ENCODE results near the gene COL26A1.

COL26A1 gene

DNA sequence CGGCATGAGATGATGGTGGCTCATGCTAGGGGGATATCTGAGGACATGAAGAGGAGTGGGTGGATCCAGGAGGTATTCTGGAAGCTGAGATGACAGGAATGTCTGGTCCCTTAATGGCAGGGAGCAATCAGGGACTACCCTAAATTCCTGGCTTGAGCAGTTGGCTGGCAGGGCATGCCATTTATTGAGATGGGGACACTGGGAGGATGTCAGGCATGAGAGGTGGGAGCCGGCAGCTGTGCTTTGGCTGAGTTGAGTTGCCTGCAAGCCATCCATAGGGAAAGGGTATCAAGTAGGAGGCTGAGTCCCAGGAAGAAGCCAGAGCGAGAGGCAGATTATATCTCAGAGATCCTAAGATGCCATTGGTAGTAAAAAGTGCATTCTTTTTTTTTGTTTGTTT is 69.6 kb downstream of the COL26A1 start:
- no peak for TF ChIP-seq POLR2AphosphoS5 (IDR thresholded peaks at IDR 0.05; ENCODE audit: low read depth, low read length)
- no peak for TF ChIP-seq SIN3A (IDR thresholded peaks at IDR 0.05; ENCODE audit: borderline replicate concordance, insufficient read depth, low read length)
- no peak for TF ChIP-seq FOXP2 (optimal IDR thresholded peaks at IDR 0.05; ENCODE audit: borderline replicate concordance, extremely low read depth, extremely low read length, insufficient read depth)

DNA sequence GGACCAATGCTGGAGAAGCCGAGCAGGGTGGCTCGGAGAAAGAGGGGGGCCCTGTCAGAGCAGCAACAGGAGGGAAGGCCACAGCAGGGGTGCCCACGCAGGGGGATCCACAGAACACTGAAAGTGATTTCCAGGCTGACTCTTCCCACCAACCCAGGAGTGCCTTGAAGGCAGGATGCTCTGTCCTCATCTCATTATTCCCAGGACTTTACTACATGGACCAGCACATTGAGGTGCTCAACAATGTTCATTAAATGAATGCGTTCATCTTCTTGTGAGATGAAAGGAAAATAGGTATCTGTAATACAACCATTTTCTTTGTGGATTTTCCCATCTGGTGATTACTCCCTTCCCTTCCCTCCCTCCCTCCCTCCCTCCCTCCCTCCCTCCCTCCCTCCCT is 71.0 kb downstream of the COL26A1 start:
- TF ChIP-seq POLR2AphosphoS5 (IDR thresholded peaks at IDR 0.05; ENCODE audit: low read depth, low read length) (no peak), TAF1 (IDR thresholded peaks at IDR 0.05; ENCODE audit: borderline replicate concordance, insufficient read depth, low read length) (no peak), FOXP2 (optimal IDR thresholded peaks at IDR 0.05; ENCODE audit: borderline replicate concordance, extremely low read depth, extremely low read length, insufficient read depth) (no peak), SIN3A (IDR thresholded peaks at IDR 0.05; ENCODE audit: borderline replicate concordance, insufficient read depth, low read length) (no peak)
- TF ChIP-seq, protein P1, sequence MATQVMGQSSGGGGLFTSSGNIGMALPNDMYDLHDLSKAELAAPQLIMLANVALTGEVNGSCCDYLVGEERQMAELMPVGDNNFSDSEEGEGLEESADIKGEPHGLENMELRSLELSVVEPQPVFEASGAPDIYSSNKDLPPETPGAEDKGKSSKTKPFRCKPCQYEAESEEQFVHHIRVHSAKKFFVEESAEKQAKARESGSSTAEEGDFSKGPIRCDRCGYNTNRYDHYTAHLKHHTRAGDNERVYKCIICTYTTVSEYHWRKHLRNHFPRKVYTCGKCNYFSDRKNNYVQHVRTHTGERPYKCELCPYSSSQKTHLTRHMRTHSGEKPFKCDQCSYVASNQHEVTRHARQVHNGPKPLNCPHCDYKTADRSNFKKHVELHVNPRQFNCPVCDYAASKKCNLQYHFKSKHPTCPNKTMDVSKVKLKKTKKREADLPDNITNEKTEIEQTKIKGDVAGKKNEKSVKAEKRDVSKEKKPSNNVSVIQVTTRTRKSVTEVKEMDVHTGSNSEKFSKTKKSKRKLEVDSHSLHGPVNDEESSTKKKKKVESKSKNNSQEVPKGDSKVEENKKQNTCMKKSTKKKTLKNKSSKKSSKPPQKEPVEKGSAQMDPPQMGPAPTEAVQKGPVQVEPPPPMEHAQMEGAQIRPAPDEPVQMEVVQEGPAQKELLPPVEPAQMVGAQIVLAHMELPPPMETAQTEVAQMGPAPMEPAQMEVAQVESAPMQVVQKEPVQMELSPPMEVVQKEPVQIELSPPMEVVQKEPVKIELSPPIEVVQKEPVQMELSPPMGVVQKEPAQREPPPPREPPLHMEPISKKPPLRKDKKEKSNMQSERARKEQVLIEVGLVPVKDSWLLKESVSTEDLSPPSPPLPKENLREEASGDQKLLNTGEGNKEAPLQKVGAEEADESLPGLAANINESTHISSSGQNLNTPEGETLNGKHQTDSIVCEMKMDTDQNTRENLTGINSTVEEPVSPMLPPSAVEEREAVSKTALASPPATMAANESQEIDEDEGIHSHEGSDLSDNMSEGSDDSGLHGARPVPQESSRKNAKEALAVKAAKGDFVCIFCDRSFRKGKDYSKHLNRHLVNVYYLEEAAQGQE (IDR thresholded peaks at IDR 0.05; ENCODE audit: insufficient read depth in 1 of 2, low read depth in 2 of 2, low read length in 2 of 2) = no peak

DNA sequence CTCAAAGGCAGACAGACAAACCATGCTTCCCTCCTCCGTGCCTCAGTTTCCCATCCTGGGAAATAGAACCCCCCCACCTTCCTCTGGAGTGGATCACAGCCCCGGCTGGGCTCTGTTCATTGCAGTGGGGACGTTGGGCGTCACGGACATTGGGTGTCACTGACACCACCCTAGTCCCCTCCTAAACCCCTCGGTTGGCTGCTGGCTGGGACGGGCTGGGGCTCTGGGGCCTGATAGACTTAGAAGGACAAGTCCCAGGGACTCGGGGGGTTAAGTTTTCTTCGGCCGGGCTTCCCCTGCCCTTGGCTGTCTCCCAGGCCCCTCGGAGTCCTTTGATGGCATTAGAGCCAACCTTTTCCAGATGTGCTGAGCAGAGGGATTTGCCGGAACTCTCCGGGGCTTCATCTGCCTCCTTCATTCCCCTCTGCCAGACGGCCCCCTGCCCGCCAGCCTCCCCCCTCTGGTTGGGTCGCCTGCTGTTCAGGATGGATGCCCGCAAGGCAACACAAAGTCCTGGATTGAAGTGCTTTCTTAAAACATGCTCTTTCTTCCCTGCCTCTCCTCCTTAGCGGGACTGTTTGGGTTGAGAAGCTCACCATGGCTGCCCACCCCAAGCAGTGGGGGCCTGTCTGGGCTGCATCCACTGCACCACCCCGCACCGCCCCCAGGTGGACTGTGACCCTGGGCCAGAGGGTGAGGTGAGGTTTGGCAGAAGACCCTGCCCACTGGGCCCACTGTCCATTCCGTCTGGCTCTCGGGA is 73.0 kb downstream of the COL26A1 start:
- TF ChIP-seq SIN3A (IDR thresholded peaks at IDR 0.05; ENCODE audit: borderline replicate concordance, insufficient read depth, low read length) (no peak), POLR2AphosphoS5 (IDR thresholded peaks at IDR 0.05; ENCODE audit: low read depth, low read length) (no peak), FOXP2 (optimal IDR thresholded peaks at IDR 0.05; ENCODE audit: borderline replicate concordance, extremely low read depth, extremely low read length, insufficient read depth) (no peak), TAF1 (IDR thresholded peaks at IDR 0.05; ENCODE audit: borderline replicate concordance, insufficient read depth, low read length) (no peak)
- TF ChIP-seq, protein P1 (IDR thresholded peaks at IDR 0.05; ENCODE audit: insufficient read depth in 1 of 2, low read depth in 2 of 2, low read length in 2 of 2) = no peak

DNA sequence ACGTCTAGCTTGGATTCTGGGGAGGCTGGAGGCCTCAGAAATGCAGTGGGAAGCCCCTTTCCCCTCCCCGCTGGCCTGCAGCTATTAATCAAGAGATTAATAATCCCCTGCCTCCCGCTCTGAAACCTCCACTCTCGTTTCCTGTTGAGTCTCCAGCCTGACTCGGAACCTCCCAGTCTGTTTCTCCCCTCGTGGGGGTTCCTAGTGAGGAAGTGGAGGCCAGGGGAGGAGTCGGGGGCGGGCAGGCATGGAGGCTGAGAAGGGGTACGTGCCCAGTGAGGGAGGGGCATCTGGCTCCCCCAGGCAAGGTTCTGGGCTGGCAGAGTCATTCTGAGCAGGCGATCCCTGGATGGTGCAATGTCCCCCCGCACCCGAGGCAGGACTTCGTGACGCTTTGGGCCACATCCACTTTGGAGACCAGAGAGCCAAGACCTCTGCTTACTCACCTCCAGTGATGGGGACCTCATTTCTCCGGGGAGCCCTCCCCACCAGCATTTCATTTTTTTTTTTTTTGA is 73.6 kb downstream of the COL26A1 start:
- TF ChIP-seq FOXP2 (optimal IDR thresholded peaks at IDR 0.05; ENCODE audit: borderline replicate concordance, extremely low read depth, extremely low read length, insufficient read depth) = no peak
- no peak for TF ChIP-seq SIN3A (IDR thresholded peaks at IDR 0.05; ENCODE audit: borderline replicate concordance, insufficient read depth, low read length)
- TF ChIP-seq POLR2AphosphoS5 (IDR thresholded peaks at IDR 0.05; ENCODE audit: low read depth, low read length) = no peak
- no peak for TF ChIP-seq TAF1 (IDR thresholded peaks at IDR 0.05; ENCODE audit: borderline replicate concordance, insufficient read depth, low read length)
- TF ChIP-seq, protein P1 (IDR thresholded peaks at IDR 0.05; ENCODE audit: insufficient read depth in 1 of 2, low read depth in 2 of 2, low read length in 2 of 2) = no peak

DNA sequence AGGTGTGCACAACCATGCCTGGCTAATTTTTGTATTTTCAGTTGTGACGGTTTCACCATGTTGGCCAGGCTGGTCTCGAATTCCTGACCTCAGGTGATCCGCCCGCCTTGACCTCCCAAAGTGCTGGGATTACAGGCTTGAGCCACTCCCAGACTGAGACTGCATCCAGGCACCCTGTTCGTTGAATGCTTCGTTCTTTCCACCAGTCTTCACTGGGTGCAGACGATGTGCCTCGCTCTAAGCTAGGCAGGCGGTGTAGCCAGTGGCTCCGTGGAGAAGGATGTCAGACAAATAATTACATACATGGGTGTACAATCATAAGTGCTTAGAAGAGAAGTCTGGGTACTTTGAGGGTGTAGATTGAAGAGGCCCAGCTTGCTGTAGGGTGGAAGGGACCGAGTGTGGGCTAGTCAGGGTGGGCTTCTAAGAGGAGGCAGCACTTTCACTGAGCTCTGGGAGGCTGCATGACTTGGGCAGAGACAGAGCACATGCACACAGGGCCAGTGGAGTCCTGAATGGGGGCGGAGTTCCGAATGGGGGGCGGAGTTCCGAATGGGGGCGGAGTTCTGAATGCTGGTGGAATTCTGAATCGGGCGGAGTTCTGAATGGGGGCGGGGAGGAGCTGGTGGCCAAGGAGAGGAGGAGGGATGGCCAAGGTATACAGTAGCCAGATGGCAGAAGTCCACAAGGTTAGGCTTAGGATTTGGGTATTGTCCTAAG is 74.3 kb downstream of the COL26A1 start:
- TF ChIP-seq SIN3A (IDR thresholded peaks at IDR 0.05; ENCODE audit: borderline replicate concordance, insufficient read depth, low read length) (no peak), TAF1 (IDR thresholded peaks at IDR 0.05; ENCODE audit: borderline replicate concordance, insufficient read depth, low read length) (no peak), POLR2AphosphoS5 (IDR thresholded peaks at IDR 0.05; ENCODE audit: low read depth, low read length) (no peak), FOXP2 (optimal IDR thresholded peaks at IDR 0.05; ENCODE audit: borderline replicate concordance, extremely low read depth, extremely low read length, insufficient read depth) (no peak)
- TF ChIP-seq, protein P1 (IDR thresholded peaks at IDR 0.05; ENCODE audit: insufficient read depth in 1 of 2, low read depth in 2 of 2, low read length in 2 of 2) = no peak

Measured in PFSK-1 (cell line).